IPS-NIHi11 (cell line): ENCODE data around the gene CCDC86.

Experiments
- DNase-seq: peaks from one replicate; pipeline ENCODE4 v3.0.0; 2012; ENCODE audit warnings: mixed read lengths, low spot score

The CCDC86 gene

GRCh38 chr11:60852982-60853950 is 11.4 kb downstream of the CCDC86 start:
- no peak for DNase-seq

- DNase-seq, result no peak
These were observed 12.4 kb downstream of the CCDC86 start for GRCh38 chr11:60854140-60854846.

GRCh38 chr11:60854847-60855725 is 13.2 kb downstream of the CCDC86 start:
- DNase-seq, result no peak

- no peak for DNase-seq
These were observed 14.1 kb downstream of the CCDC86 start, which contains the start of gene PTGDR2 for GRCh38 chr11:60855726-60856633. PTGDR2 (minus strand) TSS chr11:60855950; CDS start chr11:60853722, 2,228 bp downstream.

GRCh38 chr11:60857378-60858232 is 15.7 kb downstream of the CCDC86 start:
- DNase-seq, result no peak

GRCh38 chr11:60858236-60858635 is 16.3 kb downstream of the CCDC86 start:
- no peak for DNase-seq

GRCh38 chr11:60858731-60859464 is 17.0 kb downstream of the CCDC86 start:
- DNase-seq, result no peak

GRCh38 chr11:60859616-60860250 is 17.8 kb downstream of the CCDC86 start:
- DNase-seq, result no peak

- DNase-seq, result no peak
These were observed 19.0 kb downstream of the CCDC86 start for GRCh38 chr11:60860943-60861342.

- no peak for DNase-seq
These were observed 20.3 kb downstream of the CCDC86 start for GRCh38 chr11:60862171-60862570.

GRCh38 chr11:60863550-60864521 is 21.9 kb downstream of the CCDC86 start:
- no peak for DNase-seq

GRCh38 chr11:60864856-60865513 is 23.1 kb downstream of the CCDC86 start:
- no peak for DNase-seq

- DNase-seq, result no peak
These were observed 25.3 kb downstream of the CCDC86 start, which contains the start of gene ZP1 for GRCh38 chr11:60866911-60867870. ZP1 (plus strand) TSS chr11:60867542; CDS start chr11:60867562, 20 bp downstream.

- DNase-seq, result no peak
These were observed 26.2 kb downstream of the CCDC86 start for GRCh38 chr11:60867871-60868681.
